Glutamatergic neuron (in vitro differentiated cells): Measurements from ENCODE around the gene GK. TPM values are rescaled to one million over a fixed set of nuclear protein-coding genes. Genes with fewer than 3 reads are reported as not detected.

ENCODE experiments used
- DNase-seq: peaks from one replicate; pipeline ENCODE4 v3.0.0; 2022
- H3K27ac Mint-ChIP-seq: one replicate; pipeline ENCODE4 v1.8.0; 2020; ENCODE audit warnings: mild to moderate bottlenecking, mixed read lengths, inconsistent platforms; ENCODE audit not compliant: unreplicated experiment
- H3K27me3 Mint-ChIP-seq: one replicate; pipeline ENCODE4 v1.8.0; 2020; ENCODE audit warnings: mild to moderate bottlenecking, moderate library complexity, mixed read lengths, inconsistent platforms; ENCODE audit not compliant: unreplicated experiment
- H3K36me3 Mint-ChIP-seq: one replicate; pipeline ENCODE4 v1.8.0; 2020; ENCODE audit warnings: mild to moderate bottlenecking, mixed read lengths, inconsistent platforms; ENCODE audit not compliant: unreplicated experiment
- H3K4me1 Mint-ChIP-seq: one replicate; pipeline ENCODE4 v1.8.0; 2020; ENCODE audit warnings: mild to moderate bottlenecking, low read depth, mixed read lengths, inconsistent platforms; ENCODE audit not compliant: unreplicated experiment
- H3K4me3 Mint-ChIP-seq: one replicate; pipeline ENCODE4 v1.8.0; 2020; ENCODE audit warnings: mild to moderate bottlenecking, mixed read lengths, inconsistent platforms; ENCODE audit not compliant: unreplicated experiment
- H3K9me3 Mint-ChIP-seq: one replicate; pipeline ENCODE4 v1.8.0; 2020; ENCODE audit warnings: mild to moderate bottlenecking, moderate library complexity, mixed read lengths, inconsistent platforms; ENCODE audit not compliant: unreplicated experiment
- CTCF ChIP-seq: fragments of 200-600 bp; sonication (generic); IDR thresholded peaks from one replicate; pipeline ENCODE4 v1.5.0; 2021; ENCODE audit not compliant: partially characterized antibody, unreplicated experiment
- total RNA-seq: library from RNA; stranded (reverse); fragmentation: NEBNext Ultra II Directional; extraction: Animal tissue kit (Norgen Biotek cat#: 25700); gene quantifications from one replicate; pipeline ENCODE4 v1.2.1, GENCODE V29; 2021; ENCODE audit not compliant: unreplicated experiment

The GK gene
- total RNA-seq, 1 donor from 2014 or later = 2.0 TPM

- Mint-ChIP-seq H3K36me3 (no peaks in the 10 kb centered on the region), H3K4me1 (no peaks in the 10 kb centered on the region), H3K4me3 (no peak overlapping the region), H3K27ac (no peak overlapping the region), H3K27me3 (no peaks in the 10 kb centered on the region), H3K9me3 (peaks cover 2% of the 10 kb centered on the region)
- TF ChIP-seq CTCF = no peak
- no peak for DNase-seq
These were observed 35.4 kb downstream of the GK start for GRCh38 chrX:30688641-30689040.

- no peaks in the 10 kb centered on the region for H3K27me3 Mint-ChIP-seq
- H3K9me3 Mint-ChIP-seq = peaks cover 2% of the 10 kb centered on the region
- H3K4me3 Mint-ChIP-seq = no peak overlapping the region
- H3K4me1 Mint-ChIP-seq = no peaks in the 10 kb centered on the region
- H3K27ac Mint-ChIP-seq = no peak overlapping the region
- H3K36me3 Mint-ChIP-seq = no peaks in the 10 kb centered on the region
- no peak for DNase-seq
- no peak for TF ChIP-seq CTCF
These were observed 35.9 kb downstream of the GK start for GRCh38 chrX:30689116-30689515.

- peaks cover 2% of the 10 kb centered on the region for H3K9me3 Mint-ChIP-seq
- no peaks in the 10 kb centered on the region for H3K4me1 Mint-ChIP-seq
- TF ChIP-seq CTCF = no peak
- H3K27me3 Mint-ChIP-seq = no peaks in the 10 kb centered on the region
- no peaks in the 10 kb centered on the region for H3K36me3 Mint-ChIP-seq
- no peak for DNase-seq
- H3K27ac Mint-ChIP-seq = no peak overlapping the region
- no peak overlapping the region for H3K4me3 Mint-ChIP-seq
These were observed 37.1 kb downstream of the GK start for GRCh38 chrX:30690330-30690729.

GRCh38 chrX:30693999-30694650 lies 40.9 kb downstream of the GK start:
- no peak overlapping the region for H3K4me3 Mint-ChIP-seq
- TF ChIP-seq CTCF = no peak
- H3K36me3 Mint-ChIP-seq = no peaks in the 10 kb centered on the region
- no peaks in the 10 kb centered on the region for H3K4me1 Mint-ChIP-seq
- H3K27ac Mint-ChIP-seq = no peak overlapping the region
- no peaks in the 10 kb centered on the region for H3K27me3 Mint-ChIP-seq
- DNase-seq = no peak
- no peaks in the 10 kb centered on the region for H3K9me3 Mint-ChIP-seq

- no peaks in the 10 kb centered on the region for H3K36me3 Mint-ChIP-seq
- H3K4me1 Mint-ChIP-seq = no peaks in the 10 kb centered on the region
- no peaks in the 10 kb centered on the region for H3K27me3 Mint-ChIP-seq
- H3K9me3 Mint-ChIP-seq = no peaks in the 10 kb centered on the region
- DNase-seq = no peak
- H3K27ac Mint-ChIP-seq = no peak overlapping the region
- TF ChIP-seq CTCF = no peak
- no peak overlapping the region for H3K4me3 Mint-ChIP-seq
These were observed 49.5 kb downstream of the GK start for GRCh38 chrX:30702736-30703135.
